OCI-LY1 (cell line): Measurements from ENCODE around the gene CPVL.

Source experiments
- EZH2 ChIP-seq: fragments of 200-600 bp; sonication (generic), shearing (Covaris generic); IDR thresholded peaks from 2 replicates; pipeline ENCODE4 v1.8.0; 2017; ENCODE audit warnings: borderline replicate concordance, mixed run types, mild to moderate bottlenecking, antibody characterized with exemption, low read length, moderate library complexity, mixed read lengths
- TF ChIP-seq, protein P1 (sequence below): fragments of 200-600 bp; sonication (generic), shearing (Covaris generic); IDR thresholded peaks from 2 replicates; pipeline ENCODE4 v1.5.1; 2017; ENCODE audit warnings: mild to moderate bottlenecking, antibody characterized with exemption, low read length, moderate library complexity, mixed read lengths

DNA sequence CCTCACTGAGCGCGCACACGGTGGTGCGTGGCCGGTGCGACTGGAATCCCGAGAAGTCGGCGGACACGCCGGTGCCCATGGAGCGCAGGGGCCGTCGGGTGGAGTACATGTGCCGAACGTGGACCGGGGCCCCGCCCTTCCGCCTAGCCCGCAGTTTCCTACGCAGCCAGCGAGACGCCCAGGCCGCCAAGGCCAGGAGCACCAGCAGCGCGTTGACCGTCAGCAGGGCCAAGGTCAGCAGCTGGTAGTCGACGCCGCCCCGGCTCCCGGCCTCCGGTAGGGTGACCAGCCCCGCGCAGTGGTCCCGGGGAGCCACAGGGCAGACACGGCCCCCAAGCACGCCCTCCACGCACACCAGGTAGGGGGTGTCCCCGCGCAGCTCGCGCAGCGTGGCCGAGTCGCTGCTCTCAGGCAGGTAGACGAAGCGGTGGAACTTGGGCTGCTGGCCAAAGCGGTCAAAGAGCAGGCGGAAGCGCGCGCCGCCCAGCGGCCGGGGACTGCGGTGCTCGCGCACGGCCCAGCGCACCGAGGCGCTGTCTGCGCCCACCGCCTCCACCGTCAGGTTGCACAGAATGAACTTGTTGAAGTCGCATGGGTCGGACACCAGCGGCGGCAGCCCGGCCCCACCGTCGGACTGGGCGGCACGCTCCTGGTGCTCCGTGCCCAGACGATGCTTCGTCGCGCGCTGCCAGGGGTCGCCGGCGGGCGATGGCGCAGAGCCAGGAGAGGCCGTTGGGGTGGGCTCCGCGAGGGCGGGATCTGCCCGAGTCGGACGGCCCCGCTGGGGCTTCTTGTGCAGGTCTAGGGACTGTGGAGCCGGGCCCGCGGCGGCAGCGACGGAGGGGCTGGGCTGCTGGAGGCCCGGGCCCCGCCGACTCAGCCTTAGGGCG lies 190.4 kb downstream of the CPVL start:
- TF ChIP-seq, protein P1, sequence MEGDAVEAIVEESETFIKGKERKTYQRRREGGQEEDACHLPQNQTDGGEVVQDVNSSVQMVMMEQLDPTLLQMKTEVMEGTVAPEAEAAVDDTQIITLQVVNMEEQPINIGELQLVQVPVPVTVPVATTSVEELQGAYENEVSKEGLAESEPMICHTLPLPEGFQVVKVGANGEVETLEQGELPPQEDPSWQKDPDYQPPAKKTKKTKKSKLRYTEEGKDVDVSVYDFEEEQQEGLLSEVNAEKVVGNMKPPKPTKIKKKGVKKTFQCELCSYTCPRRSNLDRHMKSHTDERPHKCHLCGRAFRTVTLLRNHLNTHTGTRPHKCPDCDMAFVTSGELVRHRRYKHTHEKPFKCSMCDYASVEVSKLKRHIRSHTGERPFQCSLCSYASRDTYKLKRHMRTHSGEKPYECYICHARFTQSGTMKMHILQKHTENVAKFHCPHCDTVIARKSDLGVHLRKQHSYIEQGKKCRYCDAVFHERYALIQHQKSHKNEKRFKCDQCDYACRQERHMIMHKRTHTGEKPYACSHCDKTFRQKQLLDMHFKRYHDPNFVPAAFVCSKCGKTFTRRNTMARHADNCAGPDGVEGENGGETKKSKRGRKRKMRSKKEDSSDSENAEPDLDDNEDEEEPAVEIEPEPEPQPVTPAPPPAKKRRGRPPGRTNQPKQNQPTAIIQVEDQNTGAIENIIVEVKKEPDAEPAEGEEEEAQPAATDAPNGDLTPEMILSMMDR: no peak
- no peak for TF ChIP-seq EZH2
